Retina (tissue), 1 donor: Measurements from ENCODE around the gene MYL6.
A peak's percentile ranks its signal among the peaks of the same experiment; 100 is the strongest.
"Not testable (repeated sequence)": the region's sequence is repeated elsewhere in the genome, so short reads cannot be mapped to it uniquely, and the experiment has no call there.

ENCODE experiments used
- DNase-seq: peaks from one replicate; pipeline ENCODE4 v3.0.0-alpha.2; 2016

Gene MYL6

GRCh38 chr12:56158029-56158925 lies at the start of gene MYL6:
Gene MYL6, plus strand, starts transcription at chr12:56158359. Its CDS starts 43 bp downstream, at chr12:56158402.
- peak; percentile 87 for DNase-seq

DNA sequence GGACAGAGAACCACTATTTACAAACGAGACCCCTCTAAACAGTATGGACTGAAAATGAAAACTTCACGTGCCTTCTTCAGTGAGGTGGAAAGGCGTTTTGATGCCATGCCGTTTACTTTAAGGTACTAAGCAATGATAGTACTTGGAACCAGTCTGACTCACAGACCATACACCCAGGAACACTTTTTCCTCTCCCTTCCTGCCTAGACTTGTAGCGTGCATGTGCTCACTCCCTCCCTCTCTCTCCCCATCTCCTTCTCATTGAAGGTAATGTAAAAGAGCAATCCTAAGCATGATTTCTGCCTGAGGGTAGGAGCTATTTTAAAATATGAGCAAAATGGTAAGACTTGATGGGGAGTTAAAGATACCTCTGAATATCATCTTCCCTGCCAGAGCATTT lies 47.6 kb upstream of the MYL6 start:
- no peak for DNase-seq

DNA sequence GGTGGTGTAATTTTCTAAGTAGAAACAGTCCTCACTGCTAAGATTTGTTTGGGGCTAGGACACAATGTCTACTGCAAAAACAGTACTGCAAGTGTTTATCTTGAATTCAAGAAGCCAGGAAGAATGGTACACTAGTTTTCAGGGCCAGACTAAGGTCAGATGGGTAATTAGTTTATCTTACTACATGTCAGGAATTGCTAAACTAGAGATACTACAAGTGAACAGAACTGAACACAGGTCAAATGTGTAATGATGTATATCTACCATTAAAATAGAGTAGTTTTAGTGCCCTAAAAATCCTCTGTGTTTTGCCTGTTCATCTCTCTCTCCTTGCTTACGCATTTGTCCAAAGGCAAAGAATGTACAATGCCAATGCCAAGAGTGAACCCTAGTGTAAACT lies 44.1 kb upstream of the MYL6 start:
- no peak for DNase-seq

GRCh38 chr12:56115329-56115728 lies 42.8 kb upstream of the MYL6 start:
- DNase-seq = no peak

DNA sequence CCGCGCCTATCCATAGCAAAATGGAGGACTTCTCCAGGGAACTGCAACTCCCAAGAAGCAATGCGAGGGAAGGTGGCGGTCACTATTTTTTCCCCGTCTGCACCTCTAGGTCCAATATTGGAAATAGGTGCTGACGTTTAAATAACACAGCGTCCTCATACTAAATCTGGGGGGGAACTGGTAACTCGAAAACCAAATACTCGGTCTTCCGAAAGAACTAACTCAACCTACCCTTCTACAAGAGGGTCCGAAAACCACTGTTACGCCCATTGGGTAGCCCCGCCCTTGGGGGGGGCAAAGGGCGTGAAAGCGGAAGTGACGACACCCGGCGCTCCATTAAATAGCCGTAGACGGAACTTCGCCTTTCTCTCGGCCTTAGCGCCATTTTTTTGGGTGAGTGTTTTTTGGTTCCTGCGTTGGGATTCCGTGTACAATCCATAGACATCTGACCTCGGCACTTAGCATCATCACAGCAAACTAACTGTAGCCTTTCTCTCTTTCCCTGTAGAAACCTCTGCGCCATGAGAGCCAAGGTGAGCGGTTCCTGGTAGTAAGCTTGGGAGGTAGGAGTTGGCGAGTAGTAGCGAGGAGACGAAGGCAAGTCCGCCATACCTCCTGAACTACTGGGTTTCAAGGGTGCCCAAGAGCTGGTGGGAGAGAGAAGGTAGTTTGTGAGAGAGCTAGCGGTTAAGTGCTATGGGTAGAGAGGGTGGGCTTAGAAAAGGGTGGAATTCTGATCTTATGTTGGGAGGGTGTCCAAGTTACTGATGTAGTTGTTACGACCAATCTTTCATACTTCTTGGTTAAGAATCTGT lies 41.7 kb upstream of the MYL6 start, which contains the start of gene RPL41:
TSS of gene RPL41 (plus strand) at position 367 of the 815 bp plus-strand sequence.
- DNase-seq = peak; percentile 99

- not testable (repeated sequence) for DNase-seq
These were observed 41.0 kb upstream of the MYL6 start for GRCh38 chr12:56117082-56117706.

DNA sequence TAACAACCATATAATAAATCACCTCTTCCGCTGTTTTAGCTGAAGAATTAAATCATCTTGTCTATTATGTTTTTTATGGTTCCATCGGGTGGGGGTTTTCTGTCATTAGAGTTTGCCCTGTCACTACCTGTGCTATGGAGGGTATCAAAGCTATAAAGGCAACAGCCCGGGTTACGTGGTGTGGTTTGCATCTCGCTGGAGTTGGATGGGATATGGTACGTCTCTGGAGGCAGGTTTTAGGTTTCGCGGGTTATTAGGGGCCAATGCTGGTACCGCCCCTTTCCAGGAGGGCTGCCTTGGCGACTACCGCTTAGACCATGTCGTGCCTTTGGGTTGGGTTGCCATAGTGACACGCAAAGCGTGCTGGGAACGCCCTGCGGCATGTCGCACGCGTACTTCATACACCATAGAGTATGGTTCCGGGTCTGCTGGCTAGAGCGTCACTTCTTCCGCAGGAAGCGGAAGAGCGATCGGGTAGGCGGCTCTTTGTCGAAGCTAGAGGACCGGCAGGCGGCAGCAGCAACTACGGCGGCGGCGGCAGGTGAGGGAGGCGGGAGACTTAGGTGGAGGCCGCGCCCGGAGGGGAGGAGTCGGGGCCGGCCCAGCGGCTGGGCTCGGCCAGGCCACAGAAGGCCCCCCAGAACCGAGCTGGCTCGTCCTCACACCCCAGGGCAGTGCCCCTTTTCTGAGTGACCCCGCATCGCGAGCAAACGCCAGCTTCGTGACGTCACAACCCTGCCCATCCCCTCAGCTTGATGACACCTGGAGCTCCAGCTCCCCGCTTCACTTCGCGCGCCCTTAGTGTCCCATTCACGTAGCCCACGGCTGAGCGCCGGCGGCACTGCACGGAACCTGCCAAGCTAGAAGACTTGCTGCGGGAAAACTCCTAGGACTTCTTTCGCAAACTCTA lies 40.1 kb upstream of the MYL6 start, which contains the start of gene ZC3H10:
TSS of gene ZC3H10 (plus strand) at position 489 of the 910 bp plus-strand sequence. CDS start 2,297 bp downstream, outside the sequence.
- DNase-seq = peak; percentile 98

- DNase-seq = no peak
These were observed 39.3 kb upstream of the MYL6 start for GRCh38 chr12:56118688-56119357.

GRCh38 chr12:56119361-56119796 lies 38.8 kb upstream of the MYL6 start:
- peak; percentile 59 for DNase-seq

GRCh38 chr12:56120158-56120846 lies 37.9 kb upstream of the MYL6 start:
- no peak for DNase-seq

DNA sequence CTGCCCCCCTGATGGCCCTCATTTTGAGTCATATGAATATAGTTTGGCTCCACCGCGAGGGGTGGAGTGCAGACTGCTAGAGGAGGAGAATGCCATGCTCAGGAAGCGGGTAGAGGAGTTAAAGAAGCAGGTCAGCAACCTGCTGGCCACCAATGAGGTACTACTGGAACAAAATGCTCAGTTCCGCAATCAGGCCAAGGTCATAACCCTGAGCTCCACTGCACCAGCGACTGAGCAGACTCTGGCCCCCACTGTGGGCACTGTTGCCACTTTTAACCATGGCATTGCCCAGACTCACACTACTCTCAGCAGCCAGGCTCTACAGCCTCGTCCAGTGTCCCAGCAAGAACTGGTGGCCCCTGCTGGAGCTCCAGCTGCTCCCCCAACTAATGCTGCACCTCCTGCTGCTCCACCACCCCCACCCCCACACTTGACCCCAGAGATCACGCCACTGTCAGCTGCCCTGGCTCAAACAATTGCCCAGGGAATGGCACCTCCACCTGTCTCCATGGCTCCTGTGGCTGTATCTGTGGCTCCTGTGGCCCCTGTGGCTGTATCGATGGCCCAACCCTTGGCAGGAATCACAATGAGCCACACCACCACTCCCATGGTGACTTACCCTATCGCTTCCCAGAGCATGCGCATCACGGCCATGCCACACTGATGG lies 36.8 kb upstream of the MYL6 start:
- DNase-seq = no peak

DNA sequence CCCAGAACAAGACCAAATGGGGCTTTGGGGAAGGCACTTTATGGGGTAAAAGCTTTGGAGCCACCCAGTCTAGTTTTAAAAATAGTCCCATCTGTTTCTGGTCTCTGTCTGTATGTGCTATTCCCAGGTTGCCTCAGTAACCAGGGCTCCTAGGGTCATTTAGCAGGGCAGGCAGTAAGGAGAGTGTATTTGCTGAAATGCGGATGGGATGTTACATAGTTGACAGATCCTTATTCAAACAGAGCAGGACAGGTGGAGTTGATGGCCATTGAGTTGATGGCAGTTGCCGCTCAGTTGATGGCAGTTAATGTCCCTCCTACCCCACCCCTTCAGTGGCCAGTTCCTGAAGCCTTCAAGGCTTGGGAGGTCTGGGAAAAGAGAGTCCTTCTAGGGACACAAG lies 35.5 kb upstream of the MYL6 start:
- no peak for DNase-seq

GRCh38 chr12:56124133-56124532 lies 34.0 kb upstream of the MYL6 start:
- DNase-seq = no peak

GRCh38 chr12:56126732-56127239 lies 31.4 kb upstream of the MYL6 start:
- no peak for DNase-seq

DNA sequence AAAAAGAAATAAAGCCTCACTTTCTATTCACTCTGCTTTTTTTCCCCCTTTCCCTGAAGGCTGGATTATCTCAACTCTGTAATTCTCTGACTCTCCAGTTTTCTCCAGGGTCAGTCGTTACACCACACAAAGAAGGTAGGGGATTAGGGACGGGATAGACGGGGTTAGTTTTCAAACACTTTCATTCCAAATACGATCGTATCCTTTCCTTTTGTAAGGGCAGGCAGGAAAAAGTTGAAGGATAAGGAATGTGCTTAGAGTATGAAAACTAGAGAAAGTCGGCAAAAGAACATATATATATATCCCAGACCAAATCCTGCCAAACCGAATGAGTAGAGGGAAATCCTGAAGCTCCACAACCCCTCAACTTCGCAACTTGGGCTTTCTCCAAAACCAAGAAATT lies 30.7 kb upstream of the MYL6 start:
- DNase-seq = no peak

DNA sequence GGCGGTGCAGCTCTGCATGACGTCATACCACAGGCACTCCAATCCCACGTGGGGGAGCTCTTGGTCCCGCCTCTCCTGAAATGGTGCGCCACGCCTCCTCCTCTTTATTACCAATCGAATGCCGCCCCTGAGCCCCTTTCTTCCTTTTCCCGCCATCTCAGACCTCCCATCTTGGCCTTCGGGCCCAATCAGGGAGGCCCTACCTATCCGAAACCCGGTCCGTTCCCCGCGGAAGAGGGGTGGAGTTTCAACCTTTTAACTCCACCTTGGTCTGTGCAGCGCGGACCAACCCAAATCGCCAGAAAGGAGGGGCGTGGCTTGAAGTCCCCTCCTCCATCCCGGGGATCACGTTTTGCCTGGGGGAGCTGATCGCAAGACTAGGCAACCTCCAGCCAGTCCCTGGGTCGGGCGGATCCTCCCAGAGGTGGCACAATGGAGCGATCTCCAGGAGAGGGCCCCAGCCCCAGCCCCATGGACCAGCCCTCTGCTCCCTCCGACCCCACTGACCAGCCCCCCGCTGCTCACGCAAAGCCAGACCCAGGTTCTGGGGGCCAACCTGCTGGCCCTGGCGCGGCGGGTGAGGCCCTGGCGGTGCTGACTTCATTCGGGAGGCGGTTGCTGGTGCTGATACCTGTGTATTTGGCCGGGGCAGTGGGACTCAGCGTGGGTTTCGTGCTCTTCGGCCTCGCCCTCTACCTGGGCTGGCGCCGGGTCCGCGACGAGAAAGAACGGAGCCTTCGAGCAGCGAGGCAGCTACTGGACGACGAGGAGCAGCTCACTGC lies 30.1 kb upstream of the MYL6 start, which contains the start of gene ESYT1:
TSS of gene ESYT1 (plus strand) at position 380 of the 782 bp plus-strand sequence. CDS start at position 433, 53 bp downstream.
- peak; percentile 96 for DNase-seq

DNA sequence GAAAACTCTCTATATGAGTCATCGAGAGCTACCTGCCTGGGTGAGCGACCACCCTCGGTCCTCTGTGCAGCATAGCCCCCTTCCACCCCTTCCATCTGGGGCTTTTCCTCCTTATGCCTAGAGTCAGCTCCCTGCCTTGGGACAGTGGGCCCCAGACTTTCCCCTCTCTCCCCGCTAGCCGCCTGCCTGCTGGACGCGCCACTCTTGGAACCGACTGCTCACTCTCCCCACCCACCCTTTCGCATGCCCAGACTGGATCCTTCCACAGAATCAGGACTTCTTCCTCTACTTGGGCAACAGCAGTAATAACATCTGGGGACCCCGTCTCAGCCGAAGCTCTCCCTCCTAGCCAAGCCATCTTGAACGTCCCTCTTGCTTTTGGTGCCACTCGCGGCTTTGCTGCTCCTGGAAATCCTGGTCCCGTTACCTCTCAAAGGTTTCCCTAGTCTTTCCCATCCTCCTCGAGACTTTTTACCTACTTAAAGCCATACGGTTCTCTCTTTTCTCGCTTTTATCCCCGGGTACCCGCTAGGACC lies 29.4 kb upstream of the MYL6 start:
- DNase-seq = no peak

DNA sequence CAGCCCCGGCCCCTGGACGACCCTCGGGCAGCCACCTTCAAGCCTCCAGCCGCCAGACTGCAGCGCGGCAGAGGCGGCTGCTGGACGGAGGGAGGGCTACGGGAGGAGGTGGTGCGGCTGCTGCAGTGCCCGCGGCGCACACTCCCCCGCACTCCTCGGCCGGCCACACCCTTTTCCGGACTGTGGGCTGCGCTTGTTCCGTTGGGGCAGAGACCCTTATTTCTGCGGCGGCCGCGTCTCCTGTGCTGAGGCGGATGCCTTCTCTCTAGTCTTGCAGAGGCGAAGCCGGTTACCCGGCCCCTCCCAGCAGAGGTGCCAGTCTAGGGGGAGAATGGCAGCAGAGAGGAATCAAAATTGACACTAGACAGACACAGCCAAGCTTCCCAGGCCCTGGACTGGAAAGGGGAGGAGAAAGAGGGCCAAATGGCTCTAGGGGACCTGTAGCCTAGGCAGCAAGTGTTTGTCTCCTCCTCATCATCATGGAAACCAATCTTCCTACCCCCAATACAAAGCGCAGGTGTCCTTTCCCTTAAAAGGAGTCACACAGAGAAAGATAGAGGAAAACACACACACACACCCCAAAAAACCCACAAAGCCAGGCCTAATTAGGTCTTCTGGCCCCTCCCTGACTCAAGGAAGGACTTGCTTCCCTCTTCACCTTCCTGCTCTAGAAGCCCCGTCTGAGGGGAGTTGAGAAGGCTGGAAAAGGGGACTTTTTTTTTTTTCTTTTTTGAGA lies 28.8 kb upstream of the MYL6 start:
- DNase-seq = peak; percentile 81
